ENCODE data around the gene FUT7.
"Not testable (repeated sequence)": the region's sequence is repeated elsewhere in the genome, so short reads cannot be mapped to it uniquely, and the experiment has no call there.

FUT7 gene

GRCh38 chr9:137017071-137017470 is 14.8 kb downstream of the FUT7 start:
- DNase-seq, result no peak

- DNase-seq, result no peak
Observed at GRCh38 chr9:137016436-137016835, 15.5 kb downstream of the FUT7 start.

- DNase-seq, result no peak
Observed at GRCh38 chr9:137015976-137016375, 15.9 kb downstream of the FUT7 start.

GRCh38 chr9:137015540-137015930 is 16.4 kb downstream of the FUT7 start:
- DNase-seq, result no peak

GRCh38 chr9:137014776-137015539 is 16.9 kb downstream of the FUT7 start:
- DNase-seq, result no peak

- DNase-seq, result no peak
Observed at GRCh38 chr9:137014166-137014565, 17.7 kb downstream of the FUT7 start.

GRCh38 chr9:137013571-137013940 is 18.3 kb downstream of the FUT7 start:
- DNase-seq, result no peak

- no peak for DNase-seq
Observed at GRCh38 chr9:137012694-137013570, 19.0 kb downstream of the FUT7 start.

- no peak for DNase-seq
Observed at GRCh38 chr9:137011907-137012675, 19.8 kb downstream of the FUT7 start.

- DNase-seq, result no peak
Observed at GRCh38 chr9:137011156-137011555, 20.7 kb downstream of the FUT7 start.

GRCh38 chr9:137009938-137010732 is 21.8 kb downstream of the FUT7 start:
- no peak for DNase-seq

- no peak for DNase-seq
Observed at GRCh38 chr9:137009217-137009616, 22.7 kb downstream of the FUT7 start.

GRCh38 chr9:137008312-137008711 is 23.6 kb downstream of the FUT7 start:
- no peak for DNase-seq

GRCh38 chr9:137007816-137008270 is 24.0 kb downstream of the FUT7 start:
- no peak for DNase-seq

- DNase-seq, result no peak
Observed at GRCh38 chr9:137007108-137007815, 24.6 kb downstream of the FUT7 start.

- DNase-seq, result no peak
Observed at GRCh38 chr9:137006116-137007003, 25.5 kb downstream of the FUT7 start.

GRCh38 chr9:137004285-137004684 is 27.6 kb downstream of the FUT7 start:
- DNase-seq, result not testable (repeated sequence)

- DNase-seq, result no peak
Observed at GRCh38 chr9:137002646-137003041, 29.2 kb downstream of the FUT7 start.

- no peak for DNase-seq
Observed at GRCh38 chr9:137001857-137002645, 29.8 kb downstream of the FUT7 start.

Data from HCEC 1CT (cell line).